HL-60 (cell line): ENCODE data around the gene AIFM1.

Source experiments
- DNase-seq, 2 experiments: peaks; one replicate each; pipeline ENCODE4 v3.0.0-alpha.2; 2010 to 2020; ENCODE audit warnings: low read depth in 1 of 2, low spot score in 1 of 2
- H3K27ac ChIP-seq: fragments of 250-450 bp; sonication (Bioruptor Pico); replicated peaks from 2 replicates; pipeline ENCODE4 v1.5.1; 2020; ENCODE audit warnings: mild to moderate bottlenecking, moderate library complexity
- H3K27me3 ChIP-seq: fragments of 250-450 bp; sonication (Bioruptor Pico); 2 replicates; pipeline ENCODE4 v1.5.1; 2021; ENCODE audit warnings: mild to moderate bottlenecking, moderate library complexity; ENCODE audit not compliant: insufficient read depth, poor library complexity, severe bottlenecking
- H3K4me3 ChIP-seq: replicated peaks from 2 replicates; pipeline ENCODE4 v1.5.1; 2011; ENCODE audit warnings: mild to moderate bottlenecking, control low read depth, low read length; ENCODE audit not compliant: insufficient read depth
- GABPA ChIP-seq: IDR thresholded peaks from 2 replicates; pipeline ENCODE4 v1.6.1; 2012; ENCODE audit warnings: low read depth
- POLR2AphosphoS5 ChIP-seq: IDR thresholded peaks from 2 replicates; pipeline ENCODE4 v1.6.1; 2012; ENCODE audit warnings: low read depth
- SPI1 ChIP-seq: IDR thresholded peaks from 2 replicates; pipeline ENCODE4 v1.6.1; 2012; ENCODE audit warnings: low read depth, mild to moderate bottlenecking, borderline replicate concordance
- TF ChIP-seq, protein P1 (sequence below): IDR thresholded peaks from one replicate; pipeline ENCODE4 v1.5.1; 2011; ENCODE audit warnings: low read length, control low read depth, inconsistent platforms; ENCODE audit not compliant: insufficient read depth
- TF ChIP-seq, protein P2 (sequence below): IDR thresholded peaks from 2 replicates; pipeline ENCODE4 v1.6.1; 2012; ENCODE audit warnings: low read depth; ENCODE audit not compliant: insufficient replicate concordance

Gene AIFM1

DNA sequence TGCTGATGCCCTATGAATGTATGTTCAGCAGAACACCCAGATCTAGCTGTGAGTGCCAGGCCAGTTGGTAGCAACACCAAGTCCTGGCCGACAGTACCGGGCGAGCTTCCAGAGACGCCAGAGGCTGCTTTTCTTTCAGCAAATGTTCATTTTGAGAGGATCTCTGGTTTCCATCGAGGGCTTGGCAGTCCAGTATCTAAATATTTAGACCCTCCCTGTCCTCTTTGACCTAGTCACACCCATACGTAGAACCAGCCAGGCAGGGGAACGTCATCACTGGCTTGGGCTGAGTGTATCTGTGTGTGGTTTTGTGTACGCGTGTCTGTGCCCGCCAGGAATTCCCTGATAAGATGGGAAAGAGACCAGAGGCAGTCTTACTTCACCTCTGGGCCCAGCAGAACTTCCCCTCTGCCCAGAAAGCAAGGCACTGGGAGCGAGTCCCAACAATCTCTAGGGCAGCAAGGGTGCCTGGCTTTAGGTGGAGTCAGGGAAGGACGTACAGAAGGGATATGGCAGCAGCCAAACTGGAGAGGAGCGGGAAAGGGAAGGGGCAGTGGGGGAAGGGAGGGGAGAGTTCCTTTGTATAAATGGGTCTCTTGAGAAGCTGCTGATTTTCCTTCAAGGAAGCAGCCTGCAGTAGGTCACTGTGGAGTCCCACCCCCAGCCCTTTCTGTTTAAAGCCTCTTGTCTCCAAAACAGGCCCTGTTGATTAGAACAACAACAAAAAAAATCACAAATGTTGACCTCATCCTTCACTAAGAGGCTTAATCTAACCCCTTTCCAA, 40.4 kb downstream of the AIFM1 start:
- TF ChIP-seq, protein P1, sequence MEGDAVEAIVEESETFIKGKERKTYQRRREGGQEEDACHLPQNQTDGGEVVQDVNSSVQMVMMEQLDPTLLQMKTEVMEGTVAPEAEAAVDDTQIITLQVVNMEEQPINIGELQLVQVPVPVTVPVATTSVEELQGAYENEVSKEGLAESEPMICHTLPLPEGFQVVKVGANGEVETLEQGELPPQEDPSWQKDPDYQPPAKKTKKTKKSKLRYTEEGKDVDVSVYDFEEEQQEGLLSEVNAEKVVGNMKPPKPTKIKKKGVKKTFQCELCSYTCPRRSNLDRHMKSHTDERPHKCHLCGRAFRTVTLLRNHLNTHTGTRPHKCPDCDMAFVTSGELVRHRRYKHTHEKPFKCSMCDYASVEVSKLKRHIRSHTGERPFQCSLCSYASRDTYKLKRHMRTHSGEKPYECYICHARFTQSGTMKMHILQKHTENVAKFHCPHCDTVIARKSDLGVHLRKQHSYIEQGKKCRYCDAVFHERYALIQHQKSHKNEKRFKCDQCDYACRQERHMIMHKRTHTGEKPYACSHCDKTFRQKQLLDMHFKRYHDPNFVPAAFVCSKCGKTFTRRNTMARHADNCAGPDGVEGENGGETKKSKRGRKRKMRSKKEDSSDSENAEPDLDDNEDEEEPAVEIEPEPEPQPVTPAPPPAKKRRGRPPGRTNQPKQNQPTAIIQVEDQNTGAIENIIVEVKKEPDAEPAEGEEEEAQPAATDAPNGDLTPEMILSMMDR: no peak
- no peak for TF ChIP-seq GABPA
- TF ChIP-seq, protein P2, sequence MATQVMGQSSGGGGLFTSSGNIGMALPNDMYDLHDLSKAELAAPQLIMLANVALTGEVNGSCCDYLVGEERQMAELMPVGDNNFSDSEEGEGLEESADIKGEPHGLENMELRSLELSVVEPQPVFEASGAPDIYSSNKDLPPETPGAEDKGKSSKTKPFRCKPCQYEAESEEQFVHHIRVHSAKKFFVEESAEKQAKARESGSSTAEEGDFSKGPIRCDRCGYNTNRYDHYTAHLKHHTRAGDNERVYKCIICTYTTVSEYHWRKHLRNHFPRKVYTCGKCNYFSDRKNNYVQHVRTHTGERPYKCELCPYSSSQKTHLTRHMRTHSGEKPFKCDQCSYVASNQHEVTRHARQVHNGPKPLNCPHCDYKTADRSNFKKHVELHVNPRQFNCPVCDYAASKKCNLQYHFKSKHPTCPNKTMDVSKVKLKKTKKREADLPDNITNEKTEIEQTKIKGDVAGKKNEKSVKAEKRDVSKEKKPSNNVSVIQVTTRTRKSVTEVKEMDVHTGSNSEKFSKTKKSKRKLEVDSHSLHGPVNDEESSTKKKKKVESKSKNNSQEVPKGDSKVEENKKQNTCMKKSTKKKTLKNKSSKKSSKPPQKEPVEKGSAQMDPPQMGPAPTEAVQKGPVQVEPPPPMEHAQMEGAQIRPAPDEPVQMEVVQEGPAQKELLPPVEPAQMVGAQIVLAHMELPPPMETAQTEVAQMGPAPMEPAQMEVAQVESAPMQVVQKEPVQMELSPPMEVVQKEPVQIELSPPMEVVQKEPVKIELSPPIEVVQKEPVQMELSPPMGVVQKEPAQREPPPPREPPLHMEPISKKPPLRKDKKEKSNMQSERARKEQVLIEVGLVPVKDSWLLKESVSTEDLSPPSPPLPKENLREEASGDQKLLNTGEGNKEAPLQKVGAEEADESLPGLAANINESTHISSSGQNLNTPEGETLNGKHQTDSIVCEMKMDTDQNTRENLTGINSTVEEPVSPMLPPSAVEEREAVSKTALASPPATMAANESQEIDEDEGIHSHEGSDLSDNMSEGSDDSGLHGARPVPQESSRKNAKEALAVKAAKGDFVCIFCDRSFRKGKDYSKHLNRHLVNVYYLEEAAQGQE: no peak
- TF ChIP-seq POLR2AphosphoS5: no peak
- TF ChIP-seq SPI1: no peak
- Histone ChIP-seq H3K27me3 (no peaks in the 10 kb centered on the region), H3K27ac (no peak overlapping the region), H3K4me3 (no peak overlapping the region)
- no peak for DNase-seq

DNA sequence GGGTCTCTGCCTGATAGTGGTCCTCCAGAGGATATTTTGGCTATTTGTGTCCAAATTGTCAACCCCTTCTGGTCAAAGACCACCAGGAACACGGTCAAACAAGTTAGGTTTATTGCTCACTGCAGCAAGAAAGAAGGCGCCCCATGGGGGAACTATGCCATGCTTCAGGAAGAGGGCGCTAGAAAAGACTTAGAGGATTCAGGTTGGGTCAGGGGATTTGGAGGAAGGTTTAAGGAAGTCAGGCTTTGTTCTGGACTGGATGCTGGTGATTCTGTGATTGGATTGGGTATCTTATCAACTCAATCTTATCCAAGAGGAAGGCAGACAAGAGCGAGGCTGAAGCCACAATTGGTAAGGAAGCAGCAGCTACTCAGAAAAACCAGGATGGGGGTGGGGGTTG, 41.1 kb downstream of the AIFM1 start:
- no peak for DNase-seq
- H3K27me3 ChIP-seq: no peaks in the 10 kb centered on the region
- TF ChIP-seq GABPA: no peak
- no peak for TF ChIP-seq SPI1
- TF ChIP-seq POLR2AphosphoS5: no peak
- TF ChIP-seq, protein P1: no peak
- TF ChIP-seq, protein P2: no peak
- H3K27ac ChIP-seq: no peak overlapping the region
- H3K4me3 ChIP-seq: no peak overlapping the region

DNA sequence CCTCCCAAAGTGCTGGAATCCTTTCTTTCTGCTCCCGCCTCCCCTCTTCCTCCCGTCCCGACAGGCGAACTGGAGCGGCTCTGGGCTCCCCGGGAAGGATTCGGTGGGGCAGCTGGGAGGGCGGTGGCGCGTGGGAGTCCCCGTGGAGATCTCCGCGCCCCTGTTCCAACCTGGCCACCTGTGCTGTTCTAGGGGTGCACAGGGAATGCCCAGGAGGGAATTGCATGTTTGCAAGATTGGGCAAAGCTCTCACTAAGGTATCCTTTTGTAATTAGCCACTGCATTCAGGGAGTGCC, 44.2 kb downstream of the AIFM1 start:
- Histone ChIP-seq H3K27me3 (no peaks in the 10 kb centered on the region), H3K27ac (no peak overlapping the region), H3K4me3 (no peak overlapping the region)
- DNase-seq: no peak
- TF ChIP-seq, protein P1: no peak
- TF ChIP-seq SPI1 (no peak), GABPA (no peak), POLR2AphosphoS5 (no peak)
- TF ChIP-seq, protein P2: no peak
